Progenitor cell of endocrine pancreas (in vitro differentiated cells): ENCODE data around the gene EYS. TPM values are rescaled to one million over a fixed set of nuclear protein-coding genes. Genes with fewer than 3 reads are reported as not detected.
A peak's percentile ranks its signal among the peaks of the same experiment; 100 is the strongest.
"Not testable (repeated sequence)": the region's sequence is repeated elsewhere in the genome, so short reads cannot be mapped to it uniquely, and the experiment has no call there.

ENCODE experiments used
- DNase-seq: peaks from one replicate; pipeline ENCODE4 v3.0.0; 2021; ENCODE audit warnings: low spot score; ENCODE audit not compliant: unreplicated experiment
- H3K27ac Mint-ChIP-seq: 2 replicates; pipeline ENCODE4 v1.8.0; 2021; ENCODE audit warnings: mild to moderate bottlenecking, moderate library complexity, mixed read lengths
- H3K27me3 Mint-ChIP-seq: 2 replicates; pipeline ENCODE4 v1.8.0; 2021; ENCODE audit warnings: mixed read lengths
- H3K36me3 Mint-ChIP-seq: 2 replicates; pipeline ENCODE4 v1.8.0; 2022; ENCODE audit warnings: mixed read lengths; ENCODE audit not compliant: insufficient read depth
- H3K4me1 Mint-ChIP-seq: 2 replicates; pipeline ENCODE4 v1.8.0; 2021; ENCODE audit warnings: low read depth, mixed read lengths
- H3K4me3 Mint-ChIP-seq: 2 replicates; pipeline ENCODE4 v1.8.0; 2021; ENCODE audit warnings: low read depth, mild to moderate bottlenecking, moderate library complexity, mixed read lengths
- H3K9me3 Mint-ChIP-seq: 2 replicates; pipeline ENCODE4 v1.8.0; 2021; ENCODE audit warnings: low read depth, mixed read lengths
- total RNA-seq: library from RNA; stranded (reverse); gene quantifications from 2 replicates; pipeline ENCODE4 v1.2.1, GENCODE V29; 2021
- TF ChIP-seq, protein P1 (sequence below): fragments of 200-600 bp; sonication (generic); IDR thresholded peaks from one replicate; pipeline ENCODE4 v1.5.0; 2021; ENCODE audit warnings: antibody characterized with exemption, mild to moderate bottlenecking; ENCODE audit not compliant: unreplicated experiment

The EYS gene
- total RNA-seq, 1 donor from 2014 or later, result 0.46 TPM

DNA sequence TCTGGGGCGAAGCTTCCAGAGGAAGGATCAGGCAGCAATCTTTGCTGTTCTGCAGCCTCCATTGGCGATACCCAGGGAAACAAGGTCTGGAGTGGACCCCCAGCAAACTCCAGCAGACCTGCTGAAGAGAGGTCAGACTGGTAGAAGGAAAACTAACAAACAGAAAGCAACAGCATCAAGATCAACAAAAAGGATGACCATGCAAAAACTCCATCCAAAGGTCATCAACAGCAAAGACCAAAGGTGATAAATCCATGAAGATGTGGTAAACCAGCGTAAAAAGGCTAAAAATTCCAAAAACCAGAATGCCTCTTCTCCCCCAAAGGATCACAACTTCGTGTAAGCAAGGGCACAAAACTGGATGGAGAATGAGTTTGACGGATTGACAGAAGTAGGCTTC is 1818.6 kb downstream of the EYS start:
- H3K4me3 Mint-ChIP-seq, result no peak overlapping the region
- peaks cover 17% of the 10 kb centered on the region for H3K9me3 Mint-ChIP-seq
- H3K27ac Mint-ChIP-seq, result no peak overlapping the region
- DNase-seq, result no peak
- TF ChIP-seq, protein P1, sequence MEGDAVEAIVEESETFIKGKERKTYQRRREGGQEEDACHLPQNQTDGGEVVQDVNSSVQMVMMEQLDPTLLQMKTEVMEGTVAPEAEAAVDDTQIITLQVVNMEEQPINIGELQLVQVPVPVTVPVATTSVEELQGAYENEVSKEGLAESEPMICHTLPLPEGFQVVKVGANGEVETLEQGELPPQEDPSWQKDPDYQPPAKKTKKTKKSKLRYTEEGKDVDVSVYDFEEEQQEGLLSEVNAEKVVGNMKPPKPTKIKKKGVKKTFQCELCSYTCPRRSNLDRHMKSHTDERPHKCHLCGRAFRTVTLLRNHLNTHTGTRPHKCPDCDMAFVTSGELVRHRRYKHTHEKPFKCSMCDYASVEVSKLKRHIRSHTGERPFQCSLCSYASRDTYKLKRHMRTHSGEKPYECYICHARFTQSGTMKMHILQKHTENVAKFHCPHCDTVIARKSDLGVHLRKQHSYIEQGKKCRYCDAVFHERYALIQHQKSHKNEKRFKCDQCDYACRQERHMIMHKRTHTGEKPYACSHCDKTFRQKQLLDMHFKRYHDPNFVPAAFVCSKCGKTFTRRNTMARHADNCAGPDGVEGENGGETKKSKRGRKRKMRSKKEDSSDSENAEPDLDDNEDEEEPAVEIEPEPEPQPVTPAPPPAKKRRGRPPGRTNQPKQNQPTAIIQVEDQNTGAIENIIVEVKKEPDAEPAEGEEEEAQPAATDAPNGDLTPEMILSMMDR, result no peak
- no peaks in the 10 kb centered on the region for H3K27me3 Mint-ChIP-seq
- H3K36me3 Mint-ChIP-seq, result no peaks in the 10 kb centered on the region
- H3K4me1 Mint-ChIP-seq, result no peaks in the 10 kb centered on the region

GRCh38 chr6:63887804-63888203 is 1819.2 kb downstream of the EYS start:
- DNase-seq, H3K27ac Mint-ChIP-seq, H3K27me3 Mint-ChIP-seq, H3K4me1 Mint-ChIP-seq, H3K4me3 Mint-ChIP-seq, H3K36me3 Mint-ChIP-seq: not testable (repeated sequence)
- peaks cover 17% of the 10 kb centered on the region for H3K9me3 Mint-ChIP-seq

- no peaks in the 10 kb centered on the region for H3K4me1 Mint-ChIP-seq
- no peaks in the 10 kb centered on the region for H3K27me3 Mint-ChIP-seq
- no peak for DNase-seq
- H3K9me3 Mint-ChIP-seq, result peaks cover 17% of the 10 kb centered on the region
- no peak overlapping the region for H3K27ac Mint-ChIP-seq
- no peaks in the 10 kb centered on the region for H3K36me3 Mint-ChIP-seq
- TF ChIP-seq, protein P1, result no peak
- H3K4me3 Mint-ChIP-seq, result no peak overlapping the region
These were observed 1819.8 kb downstream of the EYS start for GRCh38 chr6:63887002-63887751.

DNA sequence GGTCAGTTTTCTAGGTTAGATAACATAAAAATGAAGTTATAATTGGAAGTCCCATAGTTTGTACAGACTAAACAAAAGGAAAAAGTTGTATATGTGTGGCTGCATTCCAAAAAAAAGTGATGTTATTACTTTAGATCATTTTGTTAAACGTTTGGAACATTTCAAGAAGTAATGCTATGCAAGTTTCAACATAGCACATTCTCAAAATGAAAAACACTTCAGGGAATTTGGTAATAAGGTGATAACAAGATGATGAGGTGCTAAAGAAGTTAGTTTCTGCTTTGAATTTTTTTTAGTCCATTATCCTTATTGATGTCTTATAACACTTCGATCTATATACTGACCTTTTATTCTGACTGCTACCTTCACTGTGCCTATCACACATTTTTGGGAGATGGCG is 1820.7 kb downstream of the EYS start:
- no peaks in the 10 kb centered on the region for H3K36me3 Mint-ChIP-seq
- TF ChIP-seq, protein P1, result no peak
- DNase-seq, result no peak
- no peak overlapping the region for H3K27ac Mint-ChIP-seq
- H3K4me1 Mint-ChIP-seq, result no peaks in the 10 kb centered on the region
- no peaks in the 10 kb centered on the region for H3K27me3 Mint-ChIP-seq
- peaks cover 17% of the 10 kb centered on the region for H3K9me3 Mint-ChIP-seq
- no peak overlapping the region for H3K4me3 Mint-ChIP-seq

- no peak for DNase-seq
- TF ChIP-seq, protein P1, result no peak
- Mint-ChIP-seq H3K27ac (no peak overlapping the region), H3K36me3 (no peaks in the 10 kb centered on the region), H3K9me3 (peaks cover under 1% of the 10 kb centered on the region), H3K4me1 (no peaks in the 10 kb centered on the region), H3K4me3 (no peak overlapping the region), H3K27me3 (no peaks in the 10 kb centered on the region)
These were observed 1823.4 kb downstream of the EYS start for GRCh38 chr6:63883597-63883996.

GRCh38 chr6:63882208-63882607 is 1824.8 kb downstream of the EYS start:
- H3K27ac Mint-ChIP-seq, result no peak overlapping the region
- H3K36me3 Mint-ChIP-seq, result no peaks in the 10 kb centered on the region
- DNase-seq, result no peak
- H3K9me3 Mint-ChIP-seq, result peaks cover 5% of the 10 kb centered on the region
- H3K4me1 Mint-ChIP-seq, result no peaks in the 10 kb centered on the region
- TF ChIP-seq, protein P1, result peak; percentile 38
- H3K27me3 Mint-ChIP-seq, result no peaks in the 10 kb centered on the region
- no peak overlapping the region for H3K4me3 Mint-ChIP-seq
